Endothelial cell of umbilical vein (primary cell): ENCODE measurements around the gene CACNA1E. TPM values are rescaled to one million over a fixed set of nuclear protein-coding genes. Genes with fewer than 3 reads are reported as not detected.

Experiments used
- BruUV-seq: library from RNA; stranded (reverse); fragments of 400-500 nt; replicated peaks from 2 replicates; lab custom pipeline; 2021; lab: Mats Ljungman, UMichigan
- CTCF ChIA-PET: fragments of 300-600, 350-600 bp; sonication (Branson Sonifier 250); formaldehyde crosslinking; loops from one replicate; lab custom pipeline; 2021; ENCODE audit warnings: antibody characterized with exemption, inconsistent platforms; lab: Charles Lee
- POLR2A ChIA-PET: fragments of 300-600, 350-600 bp; sonication (Branson Sonifier 250); formaldehyde crosslinking; loops from one replicate; lab custom pipeline; 2021; ENCODE audit warnings: antibody characterized with exemption, inconsistent platforms; lab: Charles Lee
- DNase-seq: peaks from one replicate; pipeline ENCODE4 v3.0.0-alpha.2; 2011; ENCODE audit warnings: low read depth, low spot score
- FAIRE-seq: peaks from 2 replicates; lab custom pipeline; 2011; peaks lifted over from hg19 to GRCh38; lab: Jason Lieb, UNC
- H2AFZ ChIP-seq: 2 replicates; pipeline ENCODE4 v1.6.0; 2012; ENCODE audit warnings: low read depth, low read length, control low read depth, inconsistent platforms
- H3K27ac ChIP-seq: 2 replicates; pipeline ENCODE4 v1.5.1; 2011; ENCODE audit warnings: low read depth, mild to moderate bottlenecking, control low read depth, low read length, moderate library complexity; ENCODE audit not compliant: insufficient read depth
- H3K27me3 ChIP-seq, 2 experiments: 2 replicates each; pipeline versions ENCODE4 v1.6.0 to v1.6.1; 2011; ENCODE audit warnings: low read length in 2 of 2, mixed read lengths in 1 of 2; ENCODE audit not compliant: control insufficient read depth in 2 of 2, insufficient read depth in 2 of 2
- H3K36me3 ChIP-seq, 2 experiments: 2 replicates in 1 of 2; 3 replicates in 1 of 2; pipeline ENCODE4 v1.5.1; 2011; ENCODE audit warnings: low read length in 2 of 2, mild to moderate bottlenecking in 1 of 2, moderate library complexity in 1 of 2; ENCODE audit not compliant: control insufficient read depth in 2 of 2, insufficient read depth in 2 of 2; ENCODE audit errors: extremely low read depth in 1 of 2
- H3K4me1 ChIP-seq: 3 replicates; pipeline ENCODE4 v1.5.1; 2011; ENCODE audit warnings: mild to moderate bottlenecking, low read length; ENCODE audit not compliant: control insufficient read depth, insufficient read depth; ENCODE audit errors: extremely low read depth
- H3K4me2 ChIP-seq: 2 replicates; pipeline ENCODE4 v1.6.1; 2011; ENCODE audit warnings: low read length, control low read depth, mixed read lengths; ENCODE audit not compliant: insufficient read depth
- H3K4me3 ChIP-seq, 3 experiments: fragments of 200-600 bp in 1 of 3; sonication (generic), shearing (Covaris generic) in 1 of 3; replicated peaks in 1 of 3; 2 replicates each; pipeline ENCODE4 v1.5.1; 2011 to 2016; ENCODE audit warnings: control low read depth in 3 of 3, low read length in 3 of 3, mild to moderate bottlenecking in 2 of 3, inconsistent platforms in 1 of 3, low read depth in 1 of 3, moderate library complexity in 1 of 3; ENCODE audit not compliant: insufficient read depth in 1 of 3
- H3K79me2 ChIP-seq: 2 replicates; pipeline ENCODE4 v1.6.0; 2012; ENCODE audit warnings: low read length, inconsistent platforms; ENCODE audit not compliant: control insufficient read depth, insufficient read depth
- H3K9ac ChIP-seq: replicated peaks from 2 replicates; pipeline ENCODE3; 2011; ENCODE audit warnings: low read length, control low read depth; ENCODE audit not compliant: insufficient read depth; ENCODE audit errors: extremely low read depth
- H3K9me1 ChIP-seq: replicated peaks from 3 replicates; pipeline ENCODE4 v1.6.0; 2011; ENCODE audit warnings: mild to moderate bottlenecking, low read length; ENCODE audit not compliant: control insufficient read depth, insufficient read depth; ENCODE audit errors: extremely low read depth
- H3K9me3 ChIP-seq: replicated peaks from 2 replicates; pipeline ENCODE4 v1.5.1; 2012; ENCODE audit warnings: low read length, inconsistent platforms; ENCODE audit not compliant: control insufficient read depth, insufficient read depth
- H4K20me1 ChIP-seq: replicated peaks from 2 replicates; pipeline ENCODE3; 2011; ENCODE audit warnings: mild to moderate bottlenecking, low read length; ENCODE audit not compliant: control insufficient read depth, insufficient read depth; ENCODE audit errors: extremely low read depth
- CTCF ChIP-seq, 2 donors: IDR thresholded peaks; 1 replicate in 1 of 2; 2 replicates in 1 of 2; pipeline ENCODE4 v1.5.1; 2011; ENCODE audit warnings: low read length in 2 of 2, mild to moderate bottlenecking in 2 of 2, moderate library complexity in 2 of 2, control low read depth in 1 of 2, inconsistent platforms in 1 of 2, low read depth in 1 of 2; ENCODE audit not compliant: insufficient read depth in 1 of 2; ENCODE audit errors: extremely low read depth in 1 of 2
- EZH2 ChIP-seq: IDR thresholded peaks from 2 replicates; pipeline ENCODE4 v1.6.1; 2012; ENCODE audit warnings: borderline replicate concordance, low read depth, mild to moderate bottlenecking, moderate library complexity, low read length, inconsistent platforms; ENCODE audit not compliant: severe bottlenecking
- FOS ChIP-seq: IDR thresholded peaks from 2 replicates; pipeline ENCODE4 v1.6.1; 2011; ENCODE audit warnings: mild to moderate bottlenecking, low read length, moderate library complexity, borderline replicate concordance; ENCODE audit not compliant: insufficient read depth
- GATA2 ChIP-seq: IDR thresholded peaks from 2 replicates; pipeline ENCODE4 v1.7.0; 2011; ENCODE audit warnings: low read depth, mild to moderate bottlenecking, moderate library complexity, mixed read lengths, low read length; ENCODE audit not compliant: insufficient read length, insufficient read depth
- JUN ChIP-seq: IDR thresholded peaks from 2 replicates; pipeline ENCODE4 v1.6.1; 2011; ENCODE audit warnings: borderline replicate concordance, low read depth; ENCODE audit not compliant: insufficient read length, insufficient read depth
- MAX ChIP-seq: IDR thresholded peaks from 2 replicates; pipeline ENCODE4 v1.6.1; 2011; ENCODE audit not compliant: insufficient read depth, insufficient read length
- POLR2A ChIP-seq: IDR thresholded peaks from 2 replicates; pipeline ENCODE4 v1.6.1; 2012; ENCODE audit warnings: low read depth, mild to moderate bottlenecking, control low read depth, low read length
- POLR2AphosphoS5 ChIP-seq: IDR thresholded peaks from 2 replicates; pipeline ENCODE4 v1.6.1; 2012; ENCODE audit warnings: low read depth, mild to moderate bottlenecking, control low read depth, low read length, moderate library complexity; ENCODE audit not compliant: insufficient read depth
- dilution Hi-C: fragments of 300-500 bp; cut with MboI; formaldehyde crosslinking; loops from one replicate; pipeline ENCODE4 v1.15.0; 2019; ENCODE audit warnings: low sequenced_read_pairs; ENCODE audit not compliant: extremely low pct_ligation_motif_present
- intact Hi-C: fragments of 100-400 bp; cut with micrococcal nuclease; formaldehyde crosslinking; loops from one replicate; pipeline ENCODE4 v1.10.0; 2022
- polyA plus RNA-seq, 4 experiments: library from polyadenylated mRNA; depleted of rRNA in 3 of 4; stranded (reverse) in 3 of 4; unstranded in 1 of 4; fragments of >200 nt; gene quantifications; 2 replicates each; pipeline versions ENCODE4 v1.2.1 to v1.2.3, GENCODE V29; 2011 to 2012; ENCODE audit warnings: missing spikeins in 1 of 4
- total RNA-seq: library from RNA; stranded (reverse); gene quantifications from 2 replicates; pipeline ENCODE4 v1.2.3, GENCODE V29; 2021

CACNA1E gene
- total and polyA plus RNA-seq, 2 donors (not counting 3 experiments of a cell fraction or from before 2014, with no cell fraction given): not detected

- Histone ChIP-seq H3K36me3 (no peaks in the 10 kb centered on the region), H3K79me2 (no peaks in the 10 kb centered on the region), H3K4me2 (no peak overlapping the region), H2AFZ (no peak overlapping the region), H3K27me3 (no peaks in the 10 kb centered on the region), H3K4me1 (no peaks in the 10 kb centered on the region), H3K9me1 (no peaks in the 10 kb centered on the region), H3K9me3 (no peaks in the 10 kb centered on the region), H3K9ac (no peak overlapping the region), H4K20me1 (no peaks in the 10 kb centered on the region), H3K27ac (no peak overlapping the region), H3K4me3 (no peak overlapping the region)
- DNase-seq: no peak
- TF ChIP-seq POLR2A (no peak), MAX (no peak), FOS (no peak), POLR2AphosphoS5 (no peak), GATA2 (no peak), EZH2 (no peak), JUN (no peak), CTCF (IDR thresholded peaks at IDR 0.05; ENCODE audit: extremely low read depth in 1 of 2, insufficient read depth in 1 of 2, low read depth in 1 of 2, low read length in 2 of 2) (no peak)
- ChIA-PET POLR2A (no interaction called here), CTCF (no interaction called here)
- intact Hi-C loops (no loop called here), dilution Hi-C loops (no loop called here)
- no TSS peak for BruUV-seq
- no peak for FAIRE-seq
Observed at GRCh38 chr1:181714428-181714827, 231.1 kb downstream of the CACNA1E start.
